ENCODE measurements around the gene GORAB. TPM values are rescaled to one million over a fixed set of nuclear protein-coding genes. Genes with fewer than 3 reads are reported as not detected.

The GORAB gene
- total and polyA plus RNA-seq, 2 of the 13 experiments (the other 11 are each of a cell fraction or from before 2014, with no cell fraction given): 6.6 to 9.2 TPM

- Histone ChIP-seq H3K9me3 (ENCODE audit: low read length) (no peaks in the 10 kb centered on the region), H3K4me1 (ENCODE audit: insufficient read depth, low read length) (no peaks in the 10 kb centered on the region), H3K9ac (ENCODE audit: insufficient read depth, low read depth, low read length) (no peak overlapping the region), H3K27ac (ENCODE audit: extremely low read length, insufficient read depth, low read length) (no peak overlapping the region), H4K20me1 (ENCODE audit: insufficient read depth, low read length) (no peaks in the 10 kb centered on the region), H3K79me2 (ENCODE audit: insufficient read depth, low read length) (no peaks in the 10 kb centered on the region), H2AFZ (ENCODE audit: low read length) (no peak overlapping the region), H3K4me3 (replicated peaks in 1 of 3; ENCODE audit: insufficient read depth in 1 of 3, low read depth in 2 of 3, low read length in 3 of 3) (no peak overlapping the region), H3K4me2 (ENCODE audit: low read depth, low read length) (no peak overlapping the region), H3K27me3 (ENCODE audit: control insufficient read depth in 1 of 2, insufficient read depth in 2 of 2, low read length in 2 of 2) (peaks cover 0 to 4% of the 10 kb centered on the region in 2 experiments; a peak in 1 of 5 replicates), H3K36me3 (replicated peaks in 1 of 2; ENCODE audit: control insufficient read depth in 1 of 2, insufficient read depth in 2 of 2, low read length in 2 of 2) (no peaks in the 10 kb centered on the region)
- TF ChIP-seq FOXA1 (IDR thresholded peaks at IDR 0.05) (no peak), FOXA1 (CRISPR knock-in tag; IDR thresholded peaks at IDR 0.05) (no peak), FOXA3 (CRISPR knock-in tag; IDR thresholded peaks at IDR 0.05) (no peak), ZNF367 (CRISPR knock-in tag; IDR thresholded peaks at IDR 0.05; ENCODE audit: borderline replicate concordance) (no peak), ZNF619 (CRISPR knock-in tag; IDR thresholded peaks at IDR 0.05) (no peak), ZBTB8A (CRISPR knock-in tag; IDR thresholded peaks at IDR 0.05; ENCODE audit: borderline replicate concordance, low read depth) (no peak), HNF4A (CRISPR knock-in tag; IDR thresholded peaks at IDR 0.05) (no peak), RARG (CRISPR knock-in tag; IDR thresholded peaks at IDR 0.05; ENCODE audit: low read depth) (no peak), MEF2D (CRISPR knock-in tag; IDR thresholded peaks at IDR 0.05) (no peak), ZNF350 (CRISPR knock-in tag; IDR thresholded peaks at IDR 0.05; ENCODE audit: borderline replicate concordance, low read depth) (no peak), ZMYM2 (CRISPR knock-in tag; IDR thresholded peaks at IDR 0.05) (no peak)
- TF ChIP-seq, protein P1, sequence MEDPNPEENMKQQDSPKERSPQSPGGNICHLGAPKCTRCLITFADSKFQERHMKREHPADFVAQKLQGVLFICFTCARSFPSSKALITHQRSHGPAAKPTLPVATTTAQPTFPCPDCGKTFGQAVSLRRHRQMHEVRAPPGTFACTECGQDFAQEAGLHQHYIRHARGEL (CRISPR knock-in tag; IDR thresholded peaks at IDR 0.05): no peak
- ATAC-seq (no peak), FAIRE-seq (no peak), DNase-seq (ENCODE audit: low spot score) (no peak)
- BruUV-seq (replicated peaks): no TSS peak
- in situ Hi-C loops (cut with HindIII; ENCODE audit: extremely low pct_ligation_motif_present, low pct_unique_long_range_greater_than_20kb): no loop called here
- intact Hi-C loops (cut with micrococcal nuclease; ENCODE audit: unreplicated experiment): no loop called here
- WGBS (ENCODE audit: low lambda C conversion rate): 30% methylated on average over 2 of the region's 2 CpGs
- ChIA-PET CTCF (ENCODE audit: low intra/inter-chr PET ratio, low total read pairs) (no interaction called here), POLR2A (no interaction called here)
These were observed 60.7 kb downstream of the GORAB start for GRCh38 chr1:170592591-170593111.

Data from HepG2 (cell line).